RWPE1 (cell line): Measurements from ENCODE around the gene SLC47A2.

Source experiments
- CTCF ChIA-PET: fragments of 350-600 bp; sonication (Branson Sonifier 250); formaldehyde crosslinking; extraction: SDS; loops from one replicate; lab custom pipeline; 2021; lab: Yijun Ruan, JAX
- POLR2A ChIA-PET: fragments of 400-600 bp; formaldehyde crosslinking; extraction: SDS; loops from one replicate; lab custom pipeline; 2020; ENCODE audit warnings: antibody characterized with exemption; ENCODE audit not compliant: low non-redundant PET; lab: Yijun Ruan, JAX
- DNase-seq: peaks from one replicate; pipeline ENCODE4 v3.0.0; 2012; ENCODE audit warnings: low spot score
- H3K27ac ChIP-seq: fragments of 450-650 bp; 2 replicates; pipeline ENCODE4 v1.5.1; 2017
- CTCF ChIP-seq: fragments of 450-650 bp; conservative IDR thresholded peaks from 2 replicates; pipeline ENCODE4 v1.5.1; 2017; ENCODE audit warnings: low read depth, mild to moderate bottlenecking

The SLC47A2 gene

GRCh38 chr17:19739241-19740201 lies 23.1 kb upstream of the SLC47A2 start:
- no peak for DNase-seq
- peak overlapping the region; percentile 100 for H3K27ac ChIP-seq
- TF ChIP-seq CTCF, result no peak
- CTCF ChIA-PET, result no interaction called here
- POLR2A ChIA-PET, result no interaction called here

GRCh38 chr17:19738757-19739156 lies 22.4 kb upstream of the SLC47A2 start:
- ChIA-PET POLR2A (no interaction called here), CTCF (no interaction called here)
- no peak for DNase-seq
- no peak for TF ChIP-seq CTCF
- H3K27ac ChIP-seq, result peak overlapping the region; percentile 100

GRCh38 chr17:19738073-19738449 lies 21.7 kb upstream of the SLC47A2 start:
- ChIA-PET CTCF (interaction anchor here (0.7 kb wide), 1 partner anchor 16 kb away, joined by 3 read pairs; no protein-coding TSS in a partner anchor), POLR2A (no interaction called here)

GRCh38 chr17:19737305-19738072 lies 21.1 kb upstream of the SLC47A2 start:
- no peak for TF ChIP-seq CTCF
- ChIA-PET CTCF (interaction anchor here (0.7 kb wide), 1 partner anchor 17 kb away, joined by 3 read pairs; no protein-coding TSS in a partner anchor), POLR2A (no interaction called here)

More at GRCh38 chr17:19738073-19738449, 21.7 kb upstream of the SLC47A2 start:
- DNase-seq, result no peak
- peak overlapping the region; percentile 100 for H3K27ac ChIP-seq
- no peak for TF ChIP-seq CTCF

GRCh38 chr17:19736071-19736470 lies 19.7 kb upstream of the SLC47A2 start:
- ChIA-PET CTCF (no interaction called here), POLR2A (no interaction called here)
- TF ChIP-seq CTCF, result no peak
- DNase-seq, result no peak
- peak overlapping the region; percentile 100 for H3K27ac ChIP-seq

More at GRCh38 chr17:19737305-19738072, 21.1 kb upstream of the SLC47A2 start:
- H3K27ac ChIP-seq, result peak overlapping the region; percentile 100
- no peak for DNase-seq

GRCh38 chr17:19733953-19734526 lies 17.7 kb upstream of the SLC47A2 start:
- H3K27ac ChIP-seq, result peak overlapping the region; percentile 35
- CTCF ChIA-PET, result no interaction called here
- no peak for TF ChIP-seq CTCF
- POLR2A ChIA-PET, result no interaction called here
- DNase-seq, result no peak
